OCI-LY1 (cell line): ENCODE measurements around the gene TGFBR3L.

Experiments
- H2AFZ ChIP-seq: fragments of 200-600 bp; sonication (generic), shearing (Covaris generic); 2 replicates; pipeline ENCODE4 v1.6.0; 2014; ENCODE audit warnings: antibody characterized with exemption, mild to moderate bottlenecking, low read length
- H3F3A ChIP-seq: fragments of 200-600 bp; sonication (generic), shearing (Covaris generic); 2 replicates; pipeline ENCODE4 v1.6.0; 2014; ENCODE audit warnings: mild to moderate bottlenecking, antibody characterized with exemption, low read length, moderate library complexity; ENCODE audit not compliant: insufficient read depth
- H3K27ac ChIP-seq: fragments of 200-600 bp; sonication (generic); 2 replicates; pipeline ENCODE4 v1.5.1; 2014; ENCODE audit warnings: low read length, mixed run types, mild to moderate bottlenecking, low read depth; ENCODE audit not compliant: poor library complexity, severe bottlenecking
- H3K27me3 ChIP-seq: fragments of 200-600 bp; sonication (generic); 2 replicates; pipeline ENCODE4 v1.6.0; 2014; ENCODE audit warnings: antibody characterized with exemption, mild to moderate bottlenecking, low read length, moderate library complexity; ENCODE audit not compliant: insufficient read depth
- H3K36me3 ChIP-seq: fragments of 200-600 bp; sonication (generic); 2 replicates; pipeline ENCODE4 v1.6.1; 2014; ENCODE audit warnings: mild to moderate bottlenecking, antibody characterized with exemption, low read length, moderate library complexity, mixed read lengths; ENCODE audit not compliant: insufficient read depth
- H3K4me1 ChIP-seq: fragments of 200-600 bp; sonication (generic); 2 replicates; pipeline ENCODE4 v1.5.1; 2014; ENCODE audit warnings: mild to moderate bottlenecking, low read length, moderate library complexity; ENCODE audit not compliant: insufficient read depth, severe bottlenecking
- H3K4me2 ChIP-seq: fragments of 200-600 bp; sonication (generic), shearing (Covaris generic); 2 replicates; pipeline ENCODE4 v1.6.1; 2014; ENCODE audit warnings: low read length
- H3K4me3 ChIP-seq: fragments of 200-600 bp; sonication (generic); 2 replicates; pipeline ENCODE4 v1.5.1; 2014; ENCODE audit warnings: low read length, low read depth, mild to moderate bottlenecking, mixed read lengths; ENCODE audit not compliant: poor library complexity, severe bottlenecking
- H3K79me2 ChIP-seq: fragments of 200-600 bp; shearing (Covaris generic); 2 replicates; pipeline ENCODE4 v1.6.1; 2016; ENCODE audit warnings: mixed run types, low read length, mixed read lengths; ENCODE audit not compliant: insufficient read depth
- H3K9ac ChIP-seq: fragments of 200-600 bp; sonication (generic), shearing (Covaris generic); 2 replicates; pipeline ENCODE4 v1.6.1; 2014; ENCODE audit warnings: mild to moderate bottlenecking, low read length, mixed read lengths
- H3K9me2 ChIP-seq: fragments of 200-600 bp; sonication (generic), shearing (Covaris generic); 2 replicates; pipeline ENCODE4 v1.6.1; 2014; ENCODE audit warnings: low read depth, mild to moderate bottlenecking, low read length, mixed read lengths
- H3K9me3 ChIP-seq: fragments of 200-600 bp; shearing (Covaris generic); 2 replicates; pipeline ENCODE4 v1.6.1; 2014; ENCODE audit warnings: low read length, mixed read lengths
- H4K20me1 ChIP-seq: fragments of 200-600 bp; sonication (generic), shearing (Covaris generic); 2 replicates; pipeline ENCODE4 v1.6.0; 2016; ENCODE audit warnings: mild to moderate bottlenecking, low read length; ENCODE audit not compliant: insufficient read depth
- CTCF ChIP-seq: fragments of 200-600 bp; sonication (generic), shearing (Covaris generic); IDR thresholded peaks from 2 replicates; pipeline ENCODE4 v1.5.1; 2017; ENCODE audit warnings: mild to moderate bottlenecking, antibody characterized with exemption, low read length, moderate library complexity, mixed read lengths
- EZH2 ChIP-seq: fragments of 200-600 bp; sonication (generic), shearing (Covaris generic); IDR thresholded peaks from 2 replicates; pipeline ENCODE4 v1.8.0; 2017; ENCODE audit warnings: borderline replicate concordance, mixed run types, mild to moderate bottlenecking, antibody characterized with exemption, low read length, moderate library complexity, mixed read lengths

Gene TGFBR3L

GRCh38 chr19:7923295-7924191 is 8.9 kb downstream of the TGFBR3L start:
- H3K4me1 ChIP-seq: peaks cover 29% of the 10 kb centered on the region
- H3K9me3 ChIP-seq: no peaks in the 10 kb centered on the region
- H3K9me2 ChIP-seq: no peaks in the 10 kb centered on the region
- H3K36me3 ChIP-seq: peaks cover 12% of the 10 kb centered on the region; the same call in 1 of the 2 replicates
- H2AFZ ChIP-seq: no peak overlapping the region
- no peak overlapping the region for H3K27ac ChIP-seq
- no peaks in the 10 kb centered on the region; the same call in 1 of the 2 replicates for H3K27me3 ChIP-seq
- no peaks in the 10 kb centered on the region for H4K20me1 ChIP-seq
- H3K9ac ChIP-seq: no peak overlapping the region
- no peaks in the 10 kb centered on the region for H3K79me2 ChIP-seq
- TF ChIP-seq EZH2: no peak
- no peak for TF ChIP-seq CTCF
- no peak overlapping the region for H3K4me3 ChIP-seq
- H3K4me2 ChIP-seq: no peak overlapping the region
- no peaks in the 10 kb centered on the region for H3F3A ChIP-seq

- Histone ChIP-seq H3K79me2 (no peaks in the 10 kb centered on the region), H3K4me3 (no peak overlapping the region), H3K4me1 (peaks cover 27% of the 10 kb centered on the region), H3K9ac (no peak overlapping the region), H3K9me2 (no peaks in the 10 kb centered on the region), H3F3A (no peaks in the 10 kb centered on the region), H3K36me3 (peaks cover 14% of the 10 kb centered on the region), H3K9me3 (no peaks in the 10 kb centered on the region), H3K27ac (no peak overlapping the region), H3K4me2 (no peak overlapping the region), H2AFZ (no peak overlapping the region), H3K27me3 (no peaks in the 10 kb centered on the region; the same call in 1 of the 2 replicates), H4K20me1 (no peaks in the 10 kb centered on the region)
- no peak for TF ChIP-seq CTCF
- TF ChIP-seq EZH2: no peak
Observed at GRCh38 chr19:7924241-7924640, 9.6 kb downstream of the TGFBR3L start.

- Histone ChIP-seq H3K9me3 (no peaks in the 10 kb centered on the region), H2AFZ (no peak overlapping the region)
Observed at GRCh38 chr19:7924651-7925170, 10.1 kb downstream of the TGFBR3L start.

More at GRCh38 chr19:7924651-7925170, 10.1 kb downstream of the TGFBR3L start:
- Histone ChIP-seq H3K9me2 (no peaks in the 10 kb centered on the region), H3K4me3 (no peak overlapping the region), H4K20me1 (no peaks in the 10 kb centered on the region), H3F3A (no peaks in the 10 kb centered on the region), H3K4me2 (peak overlapping the region; percentile 77), H3K9ac (no peak overlapping the region), H3K27ac (no peak overlapping the region), H3K4me1 (peaks cover 22% of the 10 kb centered on the region), H3K79me2 (no peaks in the 10 kb centered on the region), H3K27me3 (no peaks in the 10 kb centered on the region; the same call in 1 of the 2 replicates), H3K36me3 (peaks cover 17% of the 10 kb centered on the region)
- no peak for TF ChIP-seq EZH2
- TF ChIP-seq CTCF: no peak
